H1 (cell line): ENCODE results near the gene TMPRSS3. TPM values are rescaled to one million over a fixed set of nuclear protein-coding genes. Genes with fewer than 3 reads are reported as not detected.

ENCODE experiments used
- CTCF ChIA-PET: fragments of 300-600 bp; sonication (Branson Sonifier 250); formaldehyde crosslinking; loops from one replicate; lab custom pipeline; 2021; ENCODE audit not compliant: partially characterized antibody; lab: Charles Lee
- POLR2A ChIA-PET: fragments of 300-600 bp; sonication (Branson Sonifier 250); formaldehyde crosslinking; loops from one replicate; lab custom pipeline; 2021; ENCODE audit warnings: inconsistent platforms; ENCODE audit not compliant: partially characterized antibody; lab: Charles Lee
- DNase-seq, 2 experiments: peaks; one replicate each; pipeline versions ENCODE4 v3.0.0 to v3.0.0-alpha.2; 2010 to 2022; ENCODE audit warnings: low spot score in 2 of 2, low read depth in 1 of 2, mixed read lengths in 1 of 2
- FAIRE-seq: peaks from 2 replicates; lab custom pipeline; 2011; peaks lifted over from hg19 to GRCh38; lab: Jason Lieb, UNC
- H2AFZ ChIP-seq: 2 replicates; pipeline ENCODE4 v1.8.1; 2012; ENCODE audit warnings: low read length, inconsistent platforms
- H2AK5ac ChIP-seq: 2 replicates; pipeline ENCODE4 v1.6.1; 2013; ENCODE audit warnings: low read depth, low read length
- H2BK120ac ChIP-seq: replicated peaks from 2 replicates; pipeline ENCODE3; 2013; ENCODE audit warnings: low read depth, low read length, inconsistent platforms
- H2BK12ac ChIP-seq: 2 replicates; pipeline ENCODE4 v1.6.1; 2013; ENCODE audit warnings: low read depth, low read length
- H2BK15ac ChIP-seq: 2 replicates; pipeline ENCODE4 v1.6.1; 2013; ENCODE audit warnings: low read length
- H2BK20ac ChIP-seq: 2 replicates; pipeline ENCODE4 v1.6.1; 2013; ENCODE audit warnings: low read length
- H2BK5ac ChIP-seq: 2 replicates; pipeline ENCODE4 v1.6.1; 2013; ENCODE audit warnings: low read depth, low read length
- H3K14ac ChIP-seq: 2 replicates; pipeline ENCODE4 v1.6.1; 2013; ENCODE audit warnings: inconsistent platforms; ENCODE audit not compliant: insufficient read length
- H3K18ac ChIP-seq: 2 replicates; pipeline ENCODE4 v1.6.1; 2013; ENCODE audit warnings: low read length; ENCODE audit errors: extremely low read depth
- H3K23ac ChIP-seq: 2 replicates; pipeline ENCODE4 v1.6.1; 2013; ENCODE audit warnings: inconsistent platforms; ENCODE audit not compliant: insufficient read length
- H3K23me2 ChIP-seq: 2 replicates; pipeline ENCODE4 v1.6.1; 2013; ENCODE audit warnings: low read depth, low read length
- H3K27ac ChIP-seq: 2 replicates; pipeline ENCODE4 v1.6.1; 2011; ENCODE audit warnings: low read depth, low read length, inconsistent platforms
- H3K27me3 ChIP-seq, 4 experiments: replicated peaks in 1 of 4; 1 replicate in 1 of 4; 2 replicates in 3 of 4; pipeline versions ENCODE4 v1.6.1 to v1.8.1; 2011 to 2013; ENCODE audit warnings: low read length in 3 of 4, mild to moderate bottlenecking in 3 of 4, inconsistent platforms in 2 of 4, mixed read lengths in 2 of 4, moderate library complexity in 1 of 4; ENCODE audit not compliant: control insufficient read depth in 3 of 4, insufficient read depth in 3 of 4; ENCODE audit errors: extremely low read depth in 1 of 4
- H3K36me3 ChIP-seq, 4 experiments: 2 replicates each; pipeline versions ENCODE4 v1.6.1 to v1.8.1; 2011 to 2013; ENCODE audit warnings: mild to moderate bottlenecking in 4 of 4, low read length in 3 of 4, moderate library complexity in 2 of 4, control low read depth in 1 of 4, inconsistent platforms in 1 of 4; ENCODE audit not compliant: insufficient read depth in 4 of 4, control insufficient read depth in 2 of 4
- H3K4ac ChIP-seq: replicated peaks from 2 replicates; pipeline ENCODE3; 2013; ENCODE audit warnings: low read length, low read depth, mixed read lengths, inconsistent platforms; ENCODE audit not compliant: insufficient read length
- H3K4me1 ChIP-seq, 4 experiments: replicated peaks in 1 of 4; 1 replicate in 1 of 4; 2 replicates in 3 of 4; pipeline versions ENCODE4 v1.6.1 to v1.8.1; 2011 to 2013; ENCODE audit warnings: low read length in 3 of 4, inconsistent platforms in 2 of 4, mixed read lengths in 1 of 4; ENCODE audit not compliant: insufficient read depth in 4 of 4, control insufficient read depth in 3 of 4
- H3K4me2 ChIP-seq, 2 experiments: 2 replicates each; pipeline versions ENCODE4 v1.6.1 to v1.8.1; 2011 to 2013; ENCODE audit warnings: low read depth in 2 of 2, low read length in 2 of 2, control low read depth in 1 of 2, inconsistent platforms in 1 of 2, mild to moderate bottlenecking in 1 of 2; ENCODE audit not compliant: insufficient read depth in 1 of 2
- H3K4me3 ChIP-seq, 4 experiments: fragments of 200-600, 300-600 bp in 1 of 4; sonication (generic), shearing (Covaris generic), sonication (Bioruptor Twin) in 1 of 4; 2 replicates each; pipeline versions ENCODE4 v1.5.1 to v1.8.1; 2011 to 2016; ENCODE audit warnings: low read length in 4 of 4, low read depth in 3 of 4, control low read depth in 2 of 4, inconsistent platforms in 2 of 4, mild to moderate bottlenecking in 2 of 4, mixed read lengths in 1 of 4, moderate library complexity in 1 of 4; ENCODE audit not compliant: insufficient read depth in 2 of 4; ENCODE audit errors: extremely low read depth in 1 of 4
- H3K56ac ChIP-seq: replicated peaks from 2 replicates; pipeline ENCODE3; 2013; ENCODE audit warnings: low read depth, mild to moderate bottlenecking, mixed read lengths, low read length, inconsistent platforms; ENCODE audit not compliant: insufficient read length
- H3K79me1 ChIP-seq: 2 replicates; pipeline ENCODE4 v1.6.1; 2013; ENCODE audit warnings: low read depth, low read length, control low read depth
- H3K79me2 ChIP-seq, 2 experiments: 2 replicates each; pipeline versions ENCODE4 v1.6.1 to v1.8.1; 2012 to 2013; ENCODE audit warnings: low read length in 2 of 2, mild to moderate bottlenecking in 2 of 2, inconsistent platforms in 1 of 2; ENCODE audit not compliant: insufficient read depth in 2 of 2, control insufficient read depth in 1 of 2
- H3K9ac ChIP-seq, 4 experiments: replicated peaks in 1 of 4; 1 replicate in 1 of 4; 2 replicates in 3 of 4; pipeline versions ENCODE4 v1.6.1 to v1.8.1; 2011 to 2013; ENCODE audit warnings: low read depth in 3 of 4, low read length in 3 of 4, control low read depth in 2 of 4, mild to moderate bottlenecking in 2 of 4, moderate library complexity in 2 of 4, inconsistent platforms in 1 of 4; ENCODE audit errors: extremely low read depth in 1 of 4
- H3K9me3 ChIP-seq, 2 experiments: 2 replicates each; pipeline versions ENCODE4 v1.6.1 to v1.8.1; 2012 to 2013; ENCODE audit warnings: mild to moderate bottlenecking in 2 of 2, moderate library complexity in 2 of 2, control low read depth in 1 of 2, inconsistent platforms in 1 of 2, low read depth in 1 of 2, low read length in 1 of 2, mixed read lengths in 1 of 2; ENCODE audit not compliant: insufficient read depth in 2 of 2
- H4K20me1 ChIP-seq, 2 experiments: replicated peaks in 1 of 2; 2 replicates each; pipeline versions ENCODE3 to v1.8.1; 2011 to 2013; ENCODE audit warnings: inconsistent platforms in 2 of 2, low read length in 2 of 2, mild to moderate bottlenecking in 1 of 2; ENCODE audit not compliant: insufficient read depth in 2 of 2, control insufficient read depth in 1 of 2
- H4K5ac ChIP-seq: 2 replicates; pipeline ENCODE4 v1.6.1; 2013; ENCODE audit warnings: low read length, low read depth, mixed read lengths, inconsistent platforms; ENCODE audit not compliant: insufficient read length
- H4K8ac ChIP-seq: 2 replicates; pipeline ENCODE4 v1.8.0; 2013; ENCODE audit warnings: mild to moderate bottlenecking, moderate library complexity, low read length, inconsistent platforms; ENCODE audit not compliant: insufficient read depth; ENCODE audit errors: extremely low read depth
- H4K91ac ChIP-seq: replicated peaks from 2 replicates; pipeline ENCODE3; 2013; ENCODE audit warnings: low read length, mixed read lengths, inconsistent platforms; ENCODE audit not compliant: insufficient read length
- ASH2L ChIP-seq: fragments of 200-600, 300-600 bp; sonication (generic); IDR thresholded peaks from one replicate; pipeline ENCODE4 v1.7.1; 2017; ENCODE audit warnings: low read length
- BCL11A ChIP-seq, 2 experiments: IDR thresholded peaks; one replicate each; pipeline ENCODE4 v1.6.1; 2011; ENCODE audit warnings: low read depth in 2 of 2, low read length in 2 of 2, mild to moderate bottlenecking in 2 of 2
- GTF2F1 ChIP-seq: IDR thresholded peaks from 2 replicates; pipeline ENCODE4 v1.6.1; 2012; ENCODE audit warnings: low read depth, low read length, improper control_type of control experiment, borderline replicate concordance
- KDM1A ChIP-seq: fragments of 200-600, 300-600 bp; sonication (generic); IDR thresholded peaks from 2 replicates; pipeline ENCODE4 v1.7.1; 2016; ENCODE audit warnings: mild to moderate bottlenecking, low read length, borderline replicate concordance
- RAD21 ChIP-seq, 2 experiments: IDR thresholded peaks in 1 of 2; conservative IDR thresholded peaks in 1 of 2; 2 replicates each; pipeline ENCODE4 v1.6.1; 2011; ENCODE audit warnings: low read depth in 2 of 2, low read length in 2 of 2, improper control_type of control experiment in 1 of 2, inconsistent platforms in 1 of 2, mild to moderate bottlenecking in 1 of 2, moderate library complexity in 1 of 2
- SP4 ChIP-seq: IDR thresholded peaks from 2 replicates; pipeline ENCODE4 v1.6.1; 2012; ENCODE audit warnings: low read length, inconsistent platforms
- SRF ChIP-seq: IDR thresholded peaks from 2 replicates; pipeline ENCODE4 v1.6.1; 2011; ENCODE audit warnings: mild to moderate bottlenecking, low read depth, low read length, moderate library complexity
- TCF12 ChIP-seq: IDR thresholded peaks from 2 replicates; pipeline ENCODE4 v1.6.1; 2011; ENCODE audit warnings: low read depth, mild to moderate bottlenecking, low read length
- TEAD4 ChIP-seq: IDR thresholded peaks from 2 replicates; pipeline ENCODE4 v1.6.1; 2012; ENCODE audit warnings: low read depth, low read length, inconsistent platforms, mixed read lengths
- YY1 ChIP-seq: IDR thresholded peaks from 2 replicates; pipeline ENCODE4 v1.6.1; 2011; ENCODE audit warnings: low read depth, mild to moderate bottlenecking, low read length
- WGBS, 2 experiments: shearing (Covaris generic) in 1 of 2; methylation state at CpG; one replicate each; pipeline versions ENCODE4 v1.1.6 to v1.1.7; 2013 to 2015; ENCODE audit warnings: low lambda C conversion rate in 2 of 2, mixed read lengths in 2 of 2, inconsistent platforms in 1 of 2, low coverage in 1 of 2, missing lambda C conversion rate in 1 of 2; ENCODE audit not compliant: insufficient replicate concordance in 2 of 2, insufficient coverage in 1 of 2, insufficient read length in 1 of 2; ENCODE audit errors: extremely low coverage in 1 of 2, missing lambda C conversion rate in 1 of 2; 5-methylcytosine and 5-hydroxymethylcytosine counted together
- polyA plus RNA-seq, 7 experiments: library from polyadenylated mRNA; depleted of rRNA in 3 of 7; stranded (reverse) in 5 of 7; unstranded in 2 of 7; fragments of >200 nt in 5 of 7; fragments of 200-250 nt in 2 of 7; gene quantifications; 1 replicate in 5 of 7; 2 replicates in 1 of 7; 4 replicates in 1 of 7; pipeline versions ENCODE4 v1.2.1 to v1.2.3, GENCODE V29; 2011 to 2013; ENCODE audit warnings: missing spikeins in 2 of 7, mixed read lengths in 2 of 7
- total RNA-seq: library from RNA; stranded (reverse); fragmentation: NEBNext Ultra II Directional; extraction: Animal tissue kit (Norgen Biotek cat#: 25700); gene quantifications from 2 replicates; pipeline ENCODE4 v1.2.1, GENCODE V29; 2021

Gene TMPRSS3
- total and polyA plus RNA-seq, 2 of the 8 experiments (the other 6 are each of a cell fraction or from before 2014, with no cell fraction given): 0.38 TPM; not detected in 1

GRCh38 chr21:42435401-42435800 is 39.5 kb upstream of the TMPRSS3 start:
- no peak overlapping the region for H3K14ac ChIP-seq
- DNase-seq: no peak
- no peak overlapping the region for H4K91ac ChIP-seq
- 88% methylated on average over 4 of the region's 4 CpGs; no CpG with 5 or more reads in 1 of the 2 experiments for whole genome bisulfite sequencing, 2 experiments
- no peak overlapping the region for H2AK5ac ChIP-seq
- no peak overlapping the region for H3K23ac ChIP-seq
- no peaks in the 10 kb centered on the region for H3K27me3 ChIP-seq
- H2AFZ ChIP-seq: no peak overlapping the region
- no peak overlapping the region for H3K56ac ChIP-seq
- no peak overlapping the region for H3K4me3 ChIP-seq
- no peaks in the 10 kb centered on the region for H3K79me1 ChIP-seq
- peaks cover 6% of the 10 kb centered on the region; the same call in 1 of the 2 replicates for H3K23me2 ChIP-seq
- H2BK120ac ChIP-seq: no peak overlapping the region
- H3K27ac ChIP-seq: no peak overlapping the region
- TF ChIP-seq TCF12 (no peak), BCL11A (IDR thresholded peaks at IDR 0.05; ENCODE audit: low read depth in 2 of 2, low read length in 2 of 2) (no peak), RAD21 (IDR thresholded peaks at IDR 0.05 in 1 of 2, conservative IDR thresholded peaks at IDR 0.05 in 1 of 2; ENCODE audit: low read depth in 2 of 2, low read length in 2 of 2) (no peak), TEAD4 (no peak), SP4 (no peak), KDM1A (no peak), SRF (no peak), YY1 (no peak), ASH2L (no peak), GTF2F1 (no peak)
- no peak overlapping the region for H4K8ac ChIP-seq
- H2BK20ac ChIP-seq: no peak overlapping the region
- no peak overlapping the region for H2BK15ac ChIP-seq
- POLR2A ChIA-PET: no interaction called here
- no peaks in the 10 kb centered on the region for H3K36me3 ChIP-seq
- no peak overlapping the region for H3K9ac ChIP-seq
- H3K4ac ChIP-seq: no peak overlapping the region
- H3K79me2 ChIP-seq: no peaks in the 10 kb centered on the region
- H3K4me2 ChIP-seq: no peak overlapping the region
- CTCF ChIA-PET: interaction anchor here (1.6 to 1.9 kb wide), 2 partner anchors 9 to 24 kb away, joined by 6 to 8 read pairs; no protein-coding TSS in a partner anchor
- H4K20me1 ChIP-seq: peaks cover 0 to 7% of the 10 kb centered on the region in 2 experiments
- no peak for FAIRE-seq
- no peak overlapping the region for H2BK5ac ChIP-seq
- H3K4me1 ChIP-seq: no peaks in the 10 kb centered on the region
- H2BK12ac ChIP-seq: no peak overlapping the region
- H4K5ac ChIP-seq: no peak overlapping the region
- H3K18ac ChIP-seq: no peak overlapping the region
- H3K9me3 ChIP-seq: peaks cover 4% of the 10 kb centered on the region in 2 experiments; a peak in 2 of 4 replicates
